Stimulated activated CD8-positive, alpha-beta memory T cell treated with anti-CD3 and anti-CD28 coated beads, Interleukin-4, amount 100 ng/mL, for 1 hour (primary cell): ENCODE data around the gene UBE2E1.

Experiments
- DNase-seq, 2 donors: peaks; one replicate each; pipeline ENCODE4 v3.0.0-alpha.2; 2020; ENCODE audit warnings: low read depth in 2 of 2, low spot score in 1 of 2

The UBE2E1 gene

GRCh38 chr3:23795096-23795495 lies 10.7 kb upstream of the UBE2E1 start:
- no peak for DNase-seq

GRCh38 chr3:23796518-23796917 lies 9.2 kb upstream of the UBE2E1 start:
- DNase-seq: no peak

- no peak for DNase-seq
Measured at GRCh38 chr3:23797491-23797890, 8.3 kb upstream of the UBE2E1 start.

GRCh38 chr3:23798456-23798855 lies 7.3 kb upstream of the UBE2E1 start:
- DNase-seq: no peak

GRCh38 chr3:23798876-23799275 lies 6.9 kb upstream of the UBE2E1 start:
- DNase-seq: no peak

- DNase-seq: no peak
Measured at GRCh38 chr3:23800731-23801130, 5.0 kb upstream of the UBE2E1 start.

GRCh38 chr3:23804441-23805209 lies 1.1 kb upstream of the UBE2E1 start:
- no peak for DNase-seq

- no peak for DNase-seq
Measured at GRCh38 chr3:23805210-23805632, 534 bp upstream of the UBE2E1 start.

GRCh38 chr3:23806534-23807423 lies 1.0 kb downstream of the UBE2E1 start:
- no peak for DNase-seq

- no peak for DNase-seq
Measured at GRCh38 chr3:23807424-23808015, 1.8 kb downstream of the UBE2E1 start.

GRCh38 chr3:23808525-23808924 lies 2.8 kb downstream of the UBE2E1 start:
- DNase-seq: no peak

GRCh38 chr3:23809294-23809693 lies 3.5 kb downstream of the UBE2E1 start:
- no peak for DNase-seq

GRCh38 chr3:23809840-23810342 lies 4.1 kb downstream of the UBE2E1 start:
- DNase-seq: no peak

GRCh38 chr3:23810343-23811184 lies 4.8 kb downstream of the UBE2E1 start:
- no peak for DNase-seq

- DNase-seq: no peak
Measured at GRCh38 chr3:23811185-23811527, 5.4 kb downstream of the UBE2E1 start.

GRCh38 chr3:23811919-23812318 lies 6.2 kb downstream of the UBE2E1 start:
- DNase-seq: no peak

GRCh38 chr3:23815879-23816278 lies 10.1 kb downstream of the UBE2E1 start:
- no peak for DNase-seq

GRCh38 chr3:23816721-23817120 lies 11.0 kb downstream of the UBE2E1 start:
- DNase-seq: no peak

GRCh38 chr3:23817508-23818223 lies 11.9 kb downstream of the UBE2E1 start:
- no peak for DNase-seq
